Measurements from ENCODE around the gene MRPL38.

DNA sequence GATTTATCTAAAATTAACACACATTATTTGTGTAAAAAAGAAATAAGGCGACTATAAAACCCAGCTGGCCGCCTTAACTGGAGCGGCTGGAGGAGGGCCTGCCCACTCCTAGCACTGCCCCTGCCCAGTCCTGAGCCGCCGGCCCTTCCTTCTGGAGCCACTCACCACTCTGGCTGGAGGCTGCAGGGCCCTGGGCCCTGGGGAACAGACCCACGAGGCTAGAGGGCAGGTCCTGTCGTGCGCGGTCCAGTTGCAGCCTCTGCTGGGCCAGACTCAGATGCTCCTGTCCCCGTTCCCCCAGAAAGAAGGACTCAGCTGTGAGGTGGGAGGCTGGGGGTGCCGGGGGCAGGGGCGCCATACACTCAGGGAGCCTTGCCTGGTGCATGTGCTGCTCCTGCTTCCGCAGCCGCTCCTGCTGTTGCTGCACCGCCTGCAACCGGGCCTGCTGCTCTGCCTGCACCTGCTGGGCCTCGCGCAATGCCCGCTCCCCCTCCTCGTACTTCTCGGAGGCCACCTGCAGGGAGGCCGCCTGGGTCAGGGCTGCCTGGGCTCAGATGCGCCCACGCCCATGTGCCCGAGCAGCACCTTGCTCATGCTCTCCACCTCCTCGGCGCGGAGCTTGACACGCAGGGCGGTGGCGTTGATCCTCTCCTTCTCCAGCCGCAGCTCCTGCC lies 9.0 kb upstream of the MRPL38 start:
- TF ChIP-seq CTCF (IDR thresholded peaks at IDR 0.05) (no peak), POLR2AphosphoS5 (IDR thresholded peaks at IDR 0.05) (no peak), EP300 (IDR thresholded peaks at IDR 0.05) (no peak)
